Heart left ventricle (tissue), 13 donors: ENCODE data around the gene SRRT.

Experiments used
- POLR2A ChIP-seq, 2 donors: fragments of 450-650 bp; IDR thresholded peaks; one replicate each; pipeline ENCODE4 v1.6.1; 2017; ENCODE audit warnings: antibody characterized with exemption in 2 of 2, mild to moderate bottlenecking in 2 of 2, moderate library complexity in 2 of 2
- TF ChIP-seq, protein P1 (sequence below), 12 donors: fragments of 200-600 bp; sonication (generic) in 4 of 12; IDR thresholded peaks; one replicate each; pipeline versions ENCODE4 v1.5.0 to v1.8.0; 2018 to 2022; ENCODE audit warnings: antibody characterized with exemption in 12 of 12, mild to moderate bottlenecking in 5 of 12
- donor health status: ischemic (EF 13 %, LVEDD 7.1; RV severe dilation, severe dysfunction).
- donor health status: DM: no; HTN: yes; CAD: no.
- donor health status: DM: no; HTN: no; CAD: no.
- donor health status: ischemic (EF 25% LVEDD 6.9; RV normal size, moderate dysfunction).
- donor health status: ischemic (EF 25% LVEDD 5.7; RV mildly dilated, moderate dysfunction).
- donor health status: ischemic (EF 35%, LVEDD 5.7; RV mildly dilated, moderate dysfunction).
- donor health status: nonischemic (EF 11% LVEDD 7.7; RV severe dilation, severe dysfunction).
- donor health status: DM: yes; HTN: yes; CAD: no.
- donor health status: PGD.
- donor health status: ischemic (EF 29% LVEDD 5.4; RV normal size, mild dysfunction).
- donor health status: nonischemic (EF 23%, LVEDD 6.1; RV moderate dilation, normal function).

DNA sequence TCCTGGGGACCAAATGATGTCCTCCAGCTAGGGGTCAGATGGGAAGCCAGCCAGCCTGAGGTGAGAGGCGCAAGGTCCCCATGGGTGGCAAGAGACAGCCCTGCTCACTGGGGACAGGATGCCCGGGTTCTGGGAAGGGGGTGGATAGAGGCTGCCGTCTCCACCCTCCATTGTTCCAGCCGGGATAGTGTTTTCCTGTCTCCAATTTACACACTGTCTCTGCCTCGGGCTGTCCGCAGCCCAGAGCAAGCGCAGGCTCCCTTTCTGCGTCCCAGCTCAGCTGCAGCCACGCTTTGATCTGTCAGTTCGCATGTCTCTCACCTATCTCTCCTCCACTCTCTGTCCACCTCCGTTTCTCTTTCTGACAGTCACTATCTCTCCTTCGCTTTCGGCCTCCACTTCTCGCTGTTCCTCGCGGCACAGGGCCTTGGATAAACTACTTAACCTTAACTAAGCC lies 49.7 kb upstream of the SRRT start:
- TF ChIP-seq, protein P1, sequence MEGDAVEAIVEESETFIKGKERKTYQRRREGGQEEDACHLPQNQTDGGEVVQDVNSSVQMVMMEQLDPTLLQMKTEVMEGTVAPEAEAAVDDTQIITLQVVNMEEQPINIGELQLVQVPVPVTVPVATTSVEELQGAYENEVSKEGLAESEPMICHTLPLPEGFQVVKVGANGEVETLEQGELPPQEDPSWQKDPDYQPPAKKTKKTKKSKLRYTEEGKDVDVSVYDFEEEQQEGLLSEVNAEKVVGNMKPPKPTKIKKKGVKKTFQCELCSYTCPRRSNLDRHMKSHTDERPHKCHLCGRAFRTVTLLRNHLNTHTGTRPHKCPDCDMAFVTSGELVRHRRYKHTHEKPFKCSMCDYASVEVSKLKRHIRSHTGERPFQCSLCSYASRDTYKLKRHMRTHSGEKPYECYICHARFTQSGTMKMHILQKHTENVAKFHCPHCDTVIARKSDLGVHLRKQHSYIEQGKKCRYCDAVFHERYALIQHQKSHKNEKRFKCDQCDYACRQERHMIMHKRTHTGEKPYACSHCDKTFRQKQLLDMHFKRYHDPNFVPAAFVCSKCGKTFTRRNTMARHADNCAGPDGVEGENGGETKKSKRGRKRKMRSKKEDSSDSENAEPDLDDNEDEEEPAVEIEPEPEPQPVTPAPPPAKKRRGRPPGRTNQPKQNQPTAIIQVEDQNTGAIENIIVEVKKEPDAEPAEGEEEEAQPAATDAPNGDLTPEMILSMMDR (IDR thresholded peaks at IDR 0.05): no peak
- TF ChIP-seq POLR2A (IDR thresholded peaks at IDR 0.05): peak in 1 of 2 donors; percentile 47
